K562 (cell line): ENCODE data around the gene SLC5A10. TPM values are rescaled to one million over a fixed set of nuclear protein-coding genes. Genes with fewer than 3 reads are reported as not detected.

Source experiments
- ATAC-seq: fragments of 200-7000 bp; cut with Tn5 transposase; 3 replicates; pipeline ENCODE4 v1.9.1; 2020; ENCODE audit warnings: moderate library complexity
- BruUV-seq: library from RNA; stranded (reverse); fragments of 400-500 nt; replicated peaks from 2 replicates; lab custom pipeline; 2021; lab: Mats Ljungman, UMichigan
- CTCF ChIA-PET: fragments of 300-600 bp; formaldehyde crosslinking; extraction: SDS; loops from one replicate; lab custom pipeline; 2021; ENCODE audit warnings: low intra/inter-chr PET ratio; lab: Yijun Ruan, JAX
- POLR2A ChIA-PET: fragments of 300-600, 350-650 bp; sonication (Branson Sonifier 250); formaldehyde crosslinking; extraction: SDS; loops from one replicate; lab custom pipeline; 2021; ENCODE audit warnings: antibody characterized with exemption, inconsistent platforms; lab: Yijun Ruan, JAX
- DNase-seq, 4 experiments: peaks; one replicate each; pipeline versions ENCODE4 v3.0.0 to v3.0.0-alpha.2; 2011 to 2018; ENCODE audit warnings: low spot score in 3 of 4, mixed read lengths in 3 of 4; ENCODE audit errors: extremely low read depth in 1 of 4
- FAIRE-seq: peaks from 2 replicates; lab custom pipeline; 2011; peaks lifted over from hg19 to GRCh38; lab: Jason Lieb, UNC
- H2AFZ ChIP-seq: 2 replicates; pipeline ENCODE4 v1.6.0; 2011; ENCODE audit warnings: low read depth, low read length, control low read depth, inconsistent platforms
- H3K27ac ChIP-seq: fragments of 200-600 bp; 3 replicates; pipeline ENCODE4 v1.8.0; 2011; ENCODE audit warnings: low read depth, mild to moderate bottlenecking, control low read depth, inconsistent platforms, low read length, moderate library complexity, mixed read lengths; ENCODE audit errors: extremely low read depth
- H3K27me3 ChIP-seq, 2 experiments: fragments of 300-600 bp in 1 of 2; 2 replicates in 1 of 2; 3 replicates in 1 of 2; pipeline versions ENCODE4 v1.6.0 to v1.8.0; 2011; ENCODE audit warnings: inconsistent platforms in 2 of 2, low read length in 2 of 2, mild to moderate bottlenecking in 1 of 2, mixed read lengths in 1 of 2, moderate library complexity in 1 of 2; ENCODE audit not compliant: control insufficient read depth in 2 of 2, insufficient read depth in 2 of 2
- H3K36me3 ChIP-seq: fragments of 300-600 bp; 3 replicates; pipeline ENCODE4 v1.8.0; 2011; ENCODE audit warnings: mild to moderate bottlenecking, low read length, inconsistent platforms; ENCODE audit not compliant: control insufficient read depth, insufficient read depth
- H3K4me1 ChIP-seq, 2 experiments: fragments of 200-600 bp in 1 of 2; replicated peaks in 1 of 2; 2 replicates in 1 of 2; 3 replicates in 1 of 2; pipeline versions ENCODE4 v1.5.1 to v1.8.0; 2011; ENCODE audit warnings: inconsistent platforms in 2 of 2, low read length in 2 of 2, mild to moderate bottlenecking in 1 of 2, mixed read lengths in 1 of 2, moderate library complexity in 1 of 2; ENCODE audit not compliant: control insufficient read depth in 2 of 2, insufficient read depth in 2 of 2
- H3K4me2 ChIP-seq: 2 replicates; pipeline ENCODE4 v1.6.1; 2011; ENCODE audit warnings: low read length, control low read depth, inconsistent platforms, mixed read lengths; ENCODE audit not compliant: insufficient read depth
- H3K4me3 ChIP-seq: fragments of 200-600 bp; sonication (generic), shearing (Covaris generic); 2 replicates; pipeline ENCODE4 v1.5.1; 2016; ENCODE audit warnings: control low read depth, inconsistent platforms
- H3K79me2 ChIP-seq: fragments of 200-600 bp; 3 replicates; pipeline ENCODE4 v1.8.0; 2011; ENCODE audit warnings: low read length, inconsistent platforms; ENCODE audit not compliant: control insufficient read depth, insufficient read depth
- H3K9ac ChIP-seq, 2 experiments: 2 replicates each; pipeline versions ENCODE4 v1.6.0 to v1.6.1; 2011; ENCODE audit warnings: low read depth in 2 of 2, low read length in 2 of 2, control low read depth in 1 of 2, inconsistent platforms in 1 of 2, mild to moderate bottlenecking in 1 of 2, mixed read lengths in 1 of 2; ENCODE audit not compliant: insufficient read depth in 1 of 2
- H3K9me1 ChIP-seq: one replicate; pipeline ENCODE4 v1.6.0; 2011; ENCODE audit warnings: inconsistent platforms, mild to moderate bottlenecking, low read length, moderate library complexity; ENCODE audit not compliant: control insufficient read depth, insufficient read depth
- H3K9me3 ChIP-seq: replicated peaks from 2 replicates; pipeline ENCODE4 v1.5.1; 2011; ENCODE audit warnings: low read depth, low read length, inconsistent platforms; ENCODE audit not compliant: control insufficient read depth, insufficient read depth
- H4K20me1 ChIP-seq: replicated peaks from 2 replicates; pipeline ENCODE4 v1.6.1; 2011; ENCODE audit warnings: low read length, inconsistent platforms, mixed read lengths; ENCODE audit not compliant: control insufficient read depth, insufficient read depth
- HMGN3 ChIP-seq: IDR thresholded peaks from 2 replicates; pipeline ENCODE4 v1.6.1; 2011; ENCODE audit warnings: borderline replicate concordance, low read depth, mild to moderate bottlenecking, mixed read lengths, low read length; ENCODE audit not compliant: insufficient read length; ENCODE audit errors: extremely low read depth
- LCOR ChIP-seq: sonication (generic); formaldehyde crosslinking; IDR thresholded peaks from 2 replicates; pipeline ENCODE4 v1.8.0; 2022; ENCODE audit warnings: mild to moderate bottlenecking, missing genetic modification reagents
- PCBP1 ChIP-seq: fragments of 200-400 bp; formaldehyde crosslinking; IDR thresholded peaks from 2 replicates; pipeline ENCODE4 v1.6.1; 2018; ENCODE audit warnings: mild to moderate bottlenecking, low read depth, low read length; ENCODE audit not compliant: poor library complexity, severe bottlenecking
- SMAD4 ChIP-seq: fragments of 250-450 bp; sonication (Bioruptor Pico); conservative IDR thresholded peaks from 2 replicates; pipeline ENCODE4 v1.8.0; 2021; ENCODE audit warnings: inconsistent platforms, mild to moderate bottlenecking, moderate library complexity
- TFE3 ChIP-seq: fragments of 450-650 bp; formaldehyde crosslinking; IDR thresholded peaks from 2 replicates; pipeline ENCODE4 v1.4.0; 2020; ENCODE audit warnings: mild to moderate bottlenecking, mixed read lengths
- THRAP3 ChIP-seq: fragments of 450-650 bp; IDR thresholded peaks from 2 replicates; pipeline ENCODE4 v1.6.1; 2016; ENCODE audit warnings: mild to moderate bottlenecking, inconsistent platforms, borderline replicate concordance
- ZNF197 ChIP-seq: fragments of 200-800 bp; sonication (Bioruptor generic); IDR thresholded peaks from 2 replicates; pipeline ENCODE4 v1.6.1; 2016; ENCODE audit warnings: low read depth, missing genetic modification characterization, missing compliant biosample characterization
- ZZZ3 ChIP-seq: fragments of 450-650 bp; IDR thresholded peaks from 2 replicates; pipeline ENCODE4 v1.6.1; 2016; ENCODE audit warnings: antibody characterized with exemption, mild to moderate bottlenecking, moderate library complexity
- WGBS: fragments of 100-300 bp; shearing (Covaris generic); methylation state at CpG from one replicate; pipeline ENCODE4 v1.1.6; 2016; ENCODE audit warnings: low coverage, mixed read lengths; ENCODE audit not compliant: insufficient coverage; ENCODE audit errors: missing lambda C conversion rate; 5-methylcytosine and 5-hydroxymethylcytosine counted together
- in situ Hi-C: fragments of 300-500 bp; cut with MboI; formaldehyde crosslinking; loops from 4 replicates; pipeline ENCODE4 v1.15.0; 2018; ENCODE audit warnings: inconsistent platforms, mixed read lengths
- intact Hi-C: fragments of 100-400 bp; cut with micrococcal nuclease; formaldehyde crosslinking; loops from 2 replicates; pipeline ENCODE4 v1.14.2; 2022
- polyA plus RNA-seq, 8 experiments: library from polyadenylated mRNA; depleted of rRNA in 4 of 8; stranded (reverse) in 5 of 8; unstranded in 3 of 8; fragments of >200 nt; fragmentation: Nextera tagmentation in 2 of 8; fragmentation: Illumina TruSeq in 1 of 8; extraction: Ambion mirVana in 2 of 8; extraction: Trizol in 1 of 8; gene quantifications; 2 replicates each; pipeline versions ENCODE4 v1.2.1 to v1.2.3, GENCODE V29; 2011 to 2014; ENCODE audit warnings: inconsistent platforms in 1 of 8, missing spikeins in 1 of 8
- total RNA-seq, 7 experiments: library from RNA; depleted of rRNA in 6 of 7; stranded (reverse); fragments of >200 nt in 6 of 7; fragmentation: Illumina TruSeq in 2 of 7; extraction: Trizol in 2 of 7; gene quantifications; 2 replicates each; pipeline versions ENCODE4 v1.2.1 to v1.2.3, GENCODE V29; 2011 to 2021; ENCODE audit warnings: low replicate concordance in 1 of 7
- TF ChIP-seq, protein P1 (sequence below): sonication (generic); formaldehyde crosslinking; IDR thresholded peaks from 2 replicates; pipeline ENCODE4 v1.8.0; 2022; ENCODE audit warnings: missing genetic modification reagents, mild to moderate bottlenecking, borderline replicate concordance
- TF ChIP-seq, protein P2 (sequence below): fragments of 250-450 bp; sonication (Bioruptor Pico); IDR thresholded peaks from 2 replicates; pipeline ENCODE4 v1.4.0; 2020; ENCODE audit warnings: mild to moderate bottlenecking, moderate library complexity

Gene SLC5A10
- total and polyA plus RNA-seq, 9 of the 15 experiments (the other 6 are each of a cell fraction or from before 2014, with no cell fraction given): 0.03 to 0.09 (median 0.03) TPM; not detected in 5

DNA sequence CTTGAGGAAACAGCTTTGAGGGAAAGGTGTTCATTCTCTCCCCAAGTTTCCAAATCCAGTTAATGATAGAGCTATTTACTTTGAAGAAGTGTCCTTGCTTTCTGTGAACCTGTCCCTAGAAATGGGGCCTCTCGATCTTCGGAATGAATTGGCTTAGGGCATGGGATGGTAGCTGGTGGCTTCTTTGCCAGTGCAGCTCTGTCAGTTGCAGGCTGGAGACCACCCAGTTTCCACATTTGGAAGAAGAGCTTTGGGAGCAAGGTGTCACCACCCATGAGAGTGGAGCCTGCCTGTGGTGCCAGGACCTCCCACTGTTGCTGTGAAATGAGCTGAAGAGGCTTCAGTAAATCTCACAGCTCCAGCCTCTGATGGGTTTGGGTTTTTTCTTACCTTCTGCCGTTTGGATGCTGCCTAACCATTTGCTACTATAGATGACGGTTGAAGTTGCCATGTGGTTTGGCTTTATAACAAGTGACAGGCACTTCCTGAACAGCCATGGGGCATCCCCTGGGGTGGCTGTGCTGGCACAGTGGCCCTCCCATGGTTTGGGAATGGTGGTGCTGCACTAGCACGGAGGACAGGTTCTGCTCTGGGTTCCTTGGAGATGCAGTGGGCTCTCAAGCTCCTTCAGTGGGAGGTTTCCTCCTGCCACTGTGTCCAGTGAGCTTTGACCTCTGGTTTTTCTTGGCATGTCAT is 19.5 kb upstream of the SLC5A10 start:
- DNase-seq (no peak), FAIRE-seq (no peak), ATAC-seq (no peak)
- H3K4me1 ChIP-seq: peaks cover 0 to 3% of the 10 kb centered on the region in 2 experiments; a peak in 1 of 5 replicates
- BruUV-seq: no TSS peak
- H3K4me3 ChIP-seq: no peak overlapping the region
- TF ChIP-seq SMAD4 (CRISPR knock-in tag) (no peak), PCBP1 (no peak), HMGN3 (no peak), ZNF197 (no peak), THRAP3 (no peak), LCOR (CRISPR knock-in tag) (no peak), TFE3 (CRISPR knock-in tag) (no peak), ZZZ3 (no peak)
- TF ChIP-seq, protein P1, sequence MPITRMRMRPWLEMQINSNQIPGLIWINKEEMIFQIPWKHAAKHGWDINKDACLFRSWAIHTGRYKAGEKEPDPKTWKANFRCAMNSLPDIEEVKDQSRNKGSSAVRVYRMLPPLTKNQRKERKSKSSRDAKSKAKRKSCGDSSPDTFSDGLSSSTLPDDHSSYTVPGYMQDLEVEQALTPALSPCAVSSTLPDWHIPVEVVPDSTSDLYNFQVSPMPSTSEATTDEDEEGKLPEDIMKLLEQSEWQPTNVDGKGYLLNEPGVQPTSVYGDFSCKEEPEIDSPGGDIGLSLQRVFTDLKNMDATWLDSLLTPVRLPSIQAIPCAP (CRISPR knock-in tag): no peak
- TF ChIP-seq, protein P2, sequence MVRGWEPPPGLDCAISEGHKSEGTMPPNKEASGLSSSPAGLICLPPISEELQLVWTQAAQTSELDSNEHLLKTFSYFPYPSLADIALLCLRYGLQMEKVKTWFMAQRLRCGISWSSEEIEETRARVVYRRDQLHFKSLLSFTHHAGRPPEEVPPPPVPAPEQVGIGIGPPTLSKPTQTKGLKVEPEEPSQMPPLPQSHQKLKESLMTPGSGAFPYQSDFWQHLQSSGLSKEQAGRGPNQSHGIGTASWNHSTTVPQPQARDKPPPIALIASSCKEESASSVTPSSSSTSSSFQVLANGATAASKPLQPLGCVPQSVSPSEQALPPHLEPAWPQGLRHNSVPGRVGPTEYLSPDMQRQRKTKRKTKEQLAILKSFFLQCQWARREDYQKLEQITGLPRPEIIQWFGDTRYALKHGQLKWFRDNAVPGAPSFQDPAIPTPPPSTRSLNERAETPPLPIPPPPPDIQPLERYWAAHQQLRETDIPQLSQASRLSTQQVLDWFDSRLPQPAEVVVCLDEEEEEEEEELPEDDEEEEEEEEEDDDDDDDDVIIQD (CRISPR knock-in tag): no peak
- H3K9ac ChIP-seq: no peak overlapping the region
- H3K27ac ChIP-seq: no peak overlapping the region
- POLR2A ChIA-PET: interaction anchor here (1.5 to 1.7 kb wide), 2 partner anchors 10 to 17 kb away, joined by 3 read pairs; no protein-coding TSS in a partner anchor
- no peaks in the 10 kb centered on the region for H3K79me2 ChIP-seq
- CTCF ChIA-PET: no interaction called here
- no peaks in the 10 kb centered on the region for H4K20me1 ChIP-seq
- in situ Hi-C loops (no loop called here), intact Hi-C loops (loop anchor here (10.0 kb wide), 1 partner anchor 308 kb away; no protein-coding TSS in a partner anchor)
- no peaks in the 10 kb centered on the region for H3K27me3 ChIP-seq
- H2AFZ ChIP-seq: no peak overlapping the region
- no peak overlapping the region for H3K4me2 ChIP-seq
- no peaks in the 10 kb centered on the region for H3K9me1 ChIP-seq
- peaks cover 25% of the 10 kb centered on the region; the same call in 2 of the 3 replicates for H3K36me3 ChIP-seq
- H3K9me3 ChIP-seq: no peaks in the 10 kb centered on the region
- WGBS: 62% methylated on average over 5 of the region's 5 CpGs
